PC-9 (cell line): ENCODE results near the gene NKIRAS1. TPM values are rescaled to one million over a fixed set of nuclear protein-coding genes. Genes with fewer than 3 reads are reported as not detected.

Experiments used
- BruUV-seq: library from RNA; stranded (reverse); fragments of 400-500 nt; replicated peaks from 2 replicates; lab custom pipeline; 2021; lab: Mats Ljungman, UMichigan
- CTCF ChIA-PET: fragments of 300-600 bp; sonication (Branson Sonifier 250); formaldehyde crosslinking; loops from one replicate; lab custom pipeline; 2022; ENCODE audit warnings: antibody characterized with exemption; lab: Charles Lee
- POLR2A ChIA-PET: fragments of 300-600 bp; sonication (Branson Sonifier 250); formaldehyde crosslinking; loops from one replicate; lab custom pipeline; 2022; ENCODE audit warnings: antibody characterized with exemption; ENCODE audit not compliant: unreplicated experiment; lab: Charles Lee
- DNase-seq, 2 experiments: peaks; one replicate each; pipeline versions ENCODE4 v3.0.0 to v3.0.0-alpha.2; 2015 to 2022; ENCODE audit warnings: mixed read lengths in 1 of 2
- H2AFZ ChIP-seq: fragments of 200-600 bp; sonication (generic); 2 replicates; pipeline ENCODE4 v1.8.1; 2017; ENCODE audit warnings: antibody characterized with exemption
- H3F3A ChIP-seq: fragments of 200-600 bp; sonication (generic); 2 replicates; pipeline ENCODE4 v1.8.1; 2017; ENCODE audit warnings: antibody characterized with exemption, mild to moderate bottlenecking, low read depth; ENCODE audit not compliant: insufficient read depth
- H3K27ac ChIP-seq: fragments of 200-600 bp; sonication (generic); 2 replicates; pipeline ENCODE4 v1.6.1; 2016; ENCODE audit warnings: mixed run types
- H3K27me3 ChIP-seq: fragments of 200-600 bp; sonication (generic); 2 replicates; pipeline ENCODE4 v1.6.1; 2016; ENCODE audit warnings: low read depth, mixed run types; ENCODE audit not compliant: insufficient read depth
- H3K36me3 ChIP-seq: fragments of 200-600 bp; sonication (generic); 2 replicates; pipeline ENCODE4 v1.6.1; 2016; ENCODE audit warnings: low read depth, mixed run types
- H3K4me1 ChIP-seq: fragments of 200-600 bp; sonication (generic); replicated peaks from 2 replicates; pipeline ENCODE4 v1.6.1; 2016; ENCODE audit warnings: mixed run types; ENCODE audit not compliant: insufficient read depth
- H3K4me2 ChIP-seq: fragments of 200-600 bp; sonication (generic); 2 replicates; pipeline ENCODE4 v1.6.1; 2017; ENCODE audit warnings: mixed run types
- H3K4me3 ChIP-seq: fragments of 200-600 bp; sonication (generic); 2 replicates; pipeline ENCODE4 v1.6.1; 2016; ENCODE audit warnings: mixed run types
- H3K79me2 ChIP-seq: fragments of 200-600 bp; sonication (generic); 2 replicates; pipeline ENCODE4 v1.6.1; 2017; ENCODE audit warnings: low read depth, mixed run types
- H3K9me2 ChIP-seq: fragments of 200-600 bp; sonication (generic); 2 replicates; pipeline ENCODE4 v1.8.1; 2017; ENCODE audit warnings: mild to moderate bottlenecking; ENCODE audit not compliant: insufficient read depth
- H3K9me3 ChIP-seq: fragments of 200-600 bp; sonication (generic); 2 replicates; pipeline ENCODE4 v1.8.1; 2016; ENCODE audit warnings: low read depth; ENCODE audit not compliant: insufficient read depth
- H4K20me1 ChIP-seq: fragments of 200-600 bp; sonication (generic); 2 replicates; pipeline ENCODE4 v1.8.1; 2017; ENCODE audit not compliant: insufficient read depth
- EZH2 ChIP-seq: fragments of 200-600 bp; sonication (generic); IDR thresholded peaks from 2 replicates; pipeline ENCODE4 v1.8.0; 2017; ENCODE audit warnings: antibody characterized with exemption, low read depth
- intact Hi-C: fragments of 100-400 bp; cut with micrococcal nuclease; formaldehyde crosslinking; loops from one replicate; pipeline ENCODE4 v1.10.0; 2022; ENCODE audit not compliant: unreplicated experiment
- total RNA-seq: library from RNA; stranded (reverse); gene quantifications from 2 replicates; pipeline ENCODE4 v1.2.3, GENCODE V29; 2021
- TF ChIP-seq, protein P1 (sequence below): fragments of 200-600 bp; sonication (generic); conservative IDR thresholded peaks from 2 replicates; pipeline ENCODE4 v1.6.1; 2017; ENCODE audit warnings: mixed run types, antibody characterized with exemption, mild to moderate bottlenecking, moderate library complexity

The NKIRAS1 gene
- total RNA-seq, 1 experiment from 2014 or later, result 8.6 TPM

DNA sequence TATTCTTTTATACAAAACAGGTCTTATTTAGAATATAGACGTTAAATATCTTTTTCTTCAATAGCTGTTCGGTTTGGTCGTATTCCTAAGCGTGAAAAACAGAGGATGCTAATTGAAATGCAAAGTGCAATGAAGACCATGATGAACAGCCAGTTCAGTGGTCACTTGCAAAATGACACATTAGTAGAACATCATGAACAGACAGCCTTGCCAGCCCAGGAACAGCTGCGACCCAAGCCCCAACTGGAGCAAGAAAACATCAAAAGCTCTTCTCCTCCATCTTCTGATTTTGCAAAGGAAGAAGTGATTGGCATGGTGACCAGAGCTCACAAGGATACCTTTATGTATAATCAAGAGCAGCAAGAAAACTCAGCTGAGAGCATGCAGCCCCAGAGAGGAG lies 45.1 kb upstream of the NKIRAS1 start:
- Histone ChIP-seq H3K9me3 (no peaks in the 10 kb centered on the region), H3K36me3 (peaks cover 59% of the 10 kb centered on the region), H3K27me3 (no peaks in the 10 kb centered on the region), H3F3A (peaks cover 52% of the 10 kb centered on the region), H3K9me2 (no peaks in the 10 kb centered on the region), H3K79me2 (peaks cover 79% of the 10 kb centered on the region), H2AFZ (no peak overlapping the region), H3K4me3 (no peak overlapping the region), H3K4me1 (peaks cover 45% of the 10 kb centered on the region), H3K27ac (no peak overlapping the region), H3K4me2 (no peak overlapping the region), H4K20me1 (no peaks in the 10 kb centered on the region)
- ChIA-PET CTCF (no interaction called here), POLR2A (no interaction called here)
- intact Hi-C loops, result no loop called here
- TF ChIP-seq, protein P1, sequence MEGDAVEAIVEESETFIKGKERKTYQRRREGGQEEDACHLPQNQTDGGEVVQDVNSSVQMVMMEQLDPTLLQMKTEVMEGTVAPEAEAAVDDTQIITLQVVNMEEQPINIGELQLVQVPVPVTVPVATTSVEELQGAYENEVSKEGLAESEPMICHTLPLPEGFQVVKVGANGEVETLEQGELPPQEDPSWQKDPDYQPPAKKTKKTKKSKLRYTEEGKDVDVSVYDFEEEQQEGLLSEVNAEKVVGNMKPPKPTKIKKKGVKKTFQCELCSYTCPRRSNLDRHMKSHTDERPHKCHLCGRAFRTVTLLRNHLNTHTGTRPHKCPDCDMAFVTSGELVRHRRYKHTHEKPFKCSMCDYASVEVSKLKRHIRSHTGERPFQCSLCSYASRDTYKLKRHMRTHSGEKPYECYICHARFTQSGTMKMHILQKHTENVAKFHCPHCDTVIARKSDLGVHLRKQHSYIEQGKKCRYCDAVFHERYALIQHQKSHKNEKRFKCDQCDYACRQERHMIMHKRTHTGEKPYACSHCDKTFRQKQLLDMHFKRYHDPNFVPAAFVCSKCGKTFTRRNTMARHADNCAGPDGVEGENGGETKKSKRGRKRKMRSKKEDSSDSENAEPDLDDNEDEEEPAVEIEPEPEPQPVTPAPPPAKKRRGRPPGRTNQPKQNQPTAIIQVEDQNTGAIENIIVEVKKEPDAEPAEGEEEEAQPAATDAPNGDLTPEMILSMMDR, result no peak
- no peak for TF ChIP-seq EZH2
- BruUV-seq, result no TSS peak
- no peak for DNase-seq

DNA sequence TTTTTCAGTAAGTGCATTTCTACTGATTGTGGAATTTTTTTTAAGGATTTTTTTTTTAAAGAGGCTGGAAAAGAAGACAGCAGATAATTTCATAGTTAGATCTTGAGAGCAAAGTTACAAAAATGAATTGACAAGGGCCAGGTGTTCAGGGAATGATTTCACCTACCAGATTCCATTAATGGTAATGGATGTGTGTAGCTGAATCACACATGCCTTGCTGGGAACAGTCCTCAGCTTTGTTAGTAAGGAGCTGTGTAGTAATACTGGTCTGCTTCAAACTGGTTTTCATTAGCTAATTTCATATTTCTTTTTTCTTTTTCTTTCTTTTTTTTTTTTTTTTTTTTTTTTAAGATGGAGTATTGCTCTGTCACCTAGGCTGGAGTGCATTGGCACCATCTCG lies 44.3 kb upstream of the NKIRAS1 start:
- DNase-seq, result no peak
- ChIA-PET POLR2A (no interaction called here), CTCF (interaction anchor here (0.6 kb wide), 1 partner anchor 8 kb away, joined by 4 read pairs; no protein-coding TSS in a partner anchor)
- no peak for TF ChIP-seq EZH2
- TF ChIP-seq, protein P1, result no peak
- Histone ChIP-seq H3K27ac (no peak overlapping the region), H3K4me2 (no peak overlapping the region), H3K9me3 (no peaks in the 10 kb centered on the region), H4K20me1 (no peaks in the 10 kb centered on the region), H3K9me2 (no peaks in the 10 kb centered on the region), H3K4me1 (peaks cover 49% of the 10 kb centered on the region), H3F3A (peaks cover 59% of the 10 kb centered on the region), H3K4me3 (no peak overlapping the region), H3K79me2 (peaks cover 79% of the 10 kb centered on the region), H3K36me3 (peaks cover 57% of the 10 kb centered on the region), H2AFZ (no peak overlapping the region), H3K27me3 (no peaks in the 10 kb centered on the region)
- BruUV-seq, result no TSS peak
- intact Hi-C loops, result no loop called here

DNA sequence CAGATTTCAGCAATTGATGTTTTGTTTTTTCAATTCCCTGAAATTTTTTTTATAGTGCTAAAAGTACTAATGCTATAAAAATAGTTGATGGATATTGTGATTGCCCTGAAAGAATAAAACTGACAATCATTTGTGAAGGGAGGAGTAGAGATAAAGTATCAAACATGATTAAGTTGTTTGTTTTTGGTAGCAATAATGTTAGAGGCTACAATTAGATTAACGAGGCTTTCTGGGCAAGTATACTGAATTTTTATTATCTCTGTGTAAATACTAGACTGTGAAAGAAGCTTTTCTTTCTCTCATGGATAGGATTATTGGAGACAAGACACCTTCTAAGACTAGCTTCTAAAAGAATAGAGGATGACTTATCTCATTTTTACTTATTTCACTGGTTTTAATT lies 43.9 kb upstream of the NKIRAS1 start:
- no peak overlapping the region for H3K4me2 ChIP-seq
- no peak overlapping the region for H3K27ac ChIP-seq
- no TSS peak for BruUV-seq
- no peak overlapping the region for H3K4me3 ChIP-seq
- no peak for TF ChIP-seq EZH2
- TF ChIP-seq, protein P1, result no peak
- ChIA-PET POLR2A (no interaction called here), CTCF (interaction anchor here (0.6 kb wide), 1 partner anchor 8 kb away, joined by 4 read pairs; no protein-coding TSS in a partner anchor)
- H4K20me1 ChIP-seq, result no peaks in the 10 kb centered on the region
- no peaks in the 10 kb centered on the region for H3K9me2 ChIP-seq
- H2AFZ ChIP-seq, result no peak overlapping the region
- H3K36me3 ChIP-seq, result peaks cover 57% of the 10 kb centered on the region
- peaks cover 59% of the 10 kb centered on the region for H3F3A ChIP-seq
- no peaks in the 10 kb centered on the region for H3K9me3 ChIP-seq
- no peaks in the 10 kb centered on the region for H3K27me3 ChIP-seq
- peaks cover 79% of the 10 kb centered on the region for H3K79me2 ChIP-seq
- no peak for DNase-seq
- intact Hi-C loops, result no loop called here
- H3K4me1 ChIP-seq, result peaks cover 49% of the 10 kb centered on the region
